Right lobe of liver (tissue), 4 donors: Measurements from ENCODE around the gene HEXIM2.

ENCODE experiments used
- POLR2A ChIP-seq: fragments of 450-650 bp; IDR thresholded peaks from one replicate; pipeline ENCODE4 v1.6.1; 2017; ENCODE audit warnings: antibody characterized with exemption, mild to moderate bottlenecking
- TF ChIP-seq, protein P1 (sequence below), 4 donors: fragments of 200-600 bp in 3 of 4; fragments of 450-650 bp in 1 of 4; IDR thresholded peaks; one replicate each; pipeline versions ENCODE4 v1.5.1 to v1.8.0; 2016 to 2022; ENCODE audit warnings: antibody characterized with exemption in 4 of 4, mild to moderate bottlenecking in 2 of 4
- donor health status: DM: no; HTN: no; CAD: no.
- donor health status: DM: no; HTN: no; CAD: no.
- donor health status: DM: no; HTN: yes; CAD: no.

DNA sequence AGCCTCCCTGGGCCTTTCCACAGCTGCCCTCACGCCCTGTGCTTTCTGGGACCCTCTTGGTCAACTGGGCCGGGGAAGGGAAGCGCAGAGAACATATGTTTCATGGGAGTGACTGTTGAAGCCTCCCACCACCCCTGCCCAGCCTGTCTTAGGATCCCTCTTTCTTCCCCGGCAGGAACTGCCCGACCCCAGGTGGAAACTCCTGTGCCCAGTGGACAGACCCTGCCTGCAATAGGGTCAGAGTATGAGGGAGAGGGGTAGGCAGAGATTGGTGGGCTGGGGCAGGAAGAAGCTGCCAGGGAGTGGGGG is 10.5 kb downstream of the HEXIM2 start:
- TF ChIP-seq, protein P1, sequence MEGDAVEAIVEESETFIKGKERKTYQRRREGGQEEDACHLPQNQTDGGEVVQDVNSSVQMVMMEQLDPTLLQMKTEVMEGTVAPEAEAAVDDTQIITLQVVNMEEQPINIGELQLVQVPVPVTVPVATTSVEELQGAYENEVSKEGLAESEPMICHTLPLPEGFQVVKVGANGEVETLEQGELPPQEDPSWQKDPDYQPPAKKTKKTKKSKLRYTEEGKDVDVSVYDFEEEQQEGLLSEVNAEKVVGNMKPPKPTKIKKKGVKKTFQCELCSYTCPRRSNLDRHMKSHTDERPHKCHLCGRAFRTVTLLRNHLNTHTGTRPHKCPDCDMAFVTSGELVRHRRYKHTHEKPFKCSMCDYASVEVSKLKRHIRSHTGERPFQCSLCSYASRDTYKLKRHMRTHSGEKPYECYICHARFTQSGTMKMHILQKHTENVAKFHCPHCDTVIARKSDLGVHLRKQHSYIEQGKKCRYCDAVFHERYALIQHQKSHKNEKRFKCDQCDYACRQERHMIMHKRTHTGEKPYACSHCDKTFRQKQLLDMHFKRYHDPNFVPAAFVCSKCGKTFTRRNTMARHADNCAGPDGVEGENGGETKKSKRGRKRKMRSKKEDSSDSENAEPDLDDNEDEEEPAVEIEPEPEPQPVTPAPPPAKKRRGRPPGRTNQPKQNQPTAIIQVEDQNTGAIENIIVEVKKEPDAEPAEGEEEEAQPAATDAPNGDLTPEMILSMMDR (IDR thresholded peaks at IDR 0.05): no peak
- TF ChIP-seq POLR2A: no peak
